Type B pancreatic cell (in vitro differentiated cells): Measurements from ENCODE around the gene SLFN12L. TPM values are rescaled to one million over a fixed set of nuclear protein-coding genes. Genes with fewer than 3 reads are reported as not detected.
"Not testable (repeated sequence)": the region's sequence is repeated elsewhere in the genome, so short reads cannot be mapped to it uniquely, and the experiment has no call there.

Experiments used
- DNase-seq: peaks from one replicate; pipeline ENCODE4 v3.0.0; 2021; ENCODE audit warnings: mixed read lengths; ENCODE audit not compliant: unreplicated experiment; ENCODE audit errors: extremely low spot score
- H3K27ac Mint-ChIP-seq: 2 replicates; pipeline ENCODE4 v1.8.0; 2021; ENCODE audit warnings: mild to moderate bottlenecking, mixed read lengths
- H3K27me3 Mint-ChIP-seq: 2 replicates; pipeline ENCODE4 v1.8.0; 2021; ENCODE audit warnings: mixed read lengths
- H3K36me3 Mint-ChIP-seq: 2 replicates; pipeline ENCODE4 v1.8.0; 2021; ENCODE audit warnings: mixed read lengths
- H3K4me1 Mint-ChIP-seq: one replicate; pipeline ENCODE4 v1.8.0; 2021; ENCODE audit warnings: mixed read lengths; ENCODE audit not compliant: unreplicated experiment
- H3K4me3 Mint-ChIP-seq: 2 replicates; pipeline ENCODE4 v1.8.0; 2021; ENCODE audit warnings: mild to moderate bottlenecking, mixed read lengths
- H3K9me3 Mint-ChIP-seq: 2 replicates; pipeline ENCODE4 v1.8.0; 2021; ENCODE audit warnings: mixed read lengths
- total RNA-seq: library from RNA; stranded (reverse); gene quantifications from 2 replicates; pipeline ENCODE4 v1.2.1, GENCODE V29; 2021; ENCODE audit warnings: low replicate concordance
- TF ChIP-seq, protein P1 (sequence below): fragments of 200-600 bp; sonication (generic); conservative IDR thresholded peaks from 2 replicates; pipeline ENCODE4 v1.5.0; 2021; ENCODE audit warnings: antibody characterized with exemption, mild to moderate bottlenecking

SLFN12L gene
- total RNA-seq, 1 donor from 2014 or later: not detected

DNA sequence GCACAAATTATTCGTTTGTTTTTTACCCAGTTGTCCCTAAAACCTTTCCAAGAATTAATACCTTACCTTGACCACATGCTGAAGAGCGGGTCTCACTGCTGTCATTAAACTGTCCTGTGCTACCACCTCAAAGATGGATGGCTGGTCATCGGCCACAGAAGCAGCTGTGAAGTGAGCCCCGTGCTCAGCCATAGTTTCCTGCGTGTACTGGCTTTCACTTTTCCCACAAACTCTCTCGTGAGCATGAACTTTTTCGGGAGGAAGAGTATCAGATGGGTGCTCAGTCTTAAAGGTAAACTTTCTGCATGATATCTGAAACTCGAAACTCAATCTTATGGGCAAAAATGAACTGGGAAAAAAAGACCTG, 40.3 kb upstream of the SLFN12L start:
- peak overlapping the region; percentile 90 for H3K27ac Mint-ChIP-seq
- TF ChIP-seq, protein P1, sequence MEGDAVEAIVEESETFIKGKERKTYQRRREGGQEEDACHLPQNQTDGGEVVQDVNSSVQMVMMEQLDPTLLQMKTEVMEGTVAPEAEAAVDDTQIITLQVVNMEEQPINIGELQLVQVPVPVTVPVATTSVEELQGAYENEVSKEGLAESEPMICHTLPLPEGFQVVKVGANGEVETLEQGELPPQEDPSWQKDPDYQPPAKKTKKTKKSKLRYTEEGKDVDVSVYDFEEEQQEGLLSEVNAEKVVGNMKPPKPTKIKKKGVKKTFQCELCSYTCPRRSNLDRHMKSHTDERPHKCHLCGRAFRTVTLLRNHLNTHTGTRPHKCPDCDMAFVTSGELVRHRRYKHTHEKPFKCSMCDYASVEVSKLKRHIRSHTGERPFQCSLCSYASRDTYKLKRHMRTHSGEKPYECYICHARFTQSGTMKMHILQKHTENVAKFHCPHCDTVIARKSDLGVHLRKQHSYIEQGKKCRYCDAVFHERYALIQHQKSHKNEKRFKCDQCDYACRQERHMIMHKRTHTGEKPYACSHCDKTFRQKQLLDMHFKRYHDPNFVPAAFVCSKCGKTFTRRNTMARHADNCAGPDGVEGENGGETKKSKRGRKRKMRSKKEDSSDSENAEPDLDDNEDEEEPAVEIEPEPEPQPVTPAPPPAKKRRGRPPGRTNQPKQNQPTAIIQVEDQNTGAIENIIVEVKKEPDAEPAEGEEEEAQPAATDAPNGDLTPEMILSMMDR: no peak

DNA sequence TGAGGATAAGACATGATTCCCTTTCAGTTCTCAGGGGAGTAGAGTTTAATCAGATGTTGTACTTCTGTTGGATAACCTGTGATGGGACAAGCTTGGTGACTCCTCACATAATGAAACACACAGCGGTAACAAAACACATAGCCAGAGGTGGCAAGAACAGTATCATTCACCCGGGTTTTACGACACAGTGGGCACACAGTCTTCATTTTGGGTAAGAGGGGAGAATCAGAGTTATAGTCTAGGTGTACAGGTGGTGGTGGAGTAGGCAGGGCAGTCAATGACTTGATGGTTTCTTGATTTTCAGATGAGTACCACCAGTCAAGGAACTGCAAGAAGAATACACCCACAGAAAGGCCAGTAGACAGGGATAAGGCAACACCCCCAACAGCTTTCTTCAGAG, 38.3 kb upstream of the SLFN12L start:
- peaks cover 5% of the 10 kb centered on the region for H3K36me3 Mint-ChIP-seq
- H3K4me1 Mint-ChIP-seq: peaks cover 17% of the 10 kb centered on the region
- H3K27ac Mint-ChIP-seq: peak overlapping the region; percentile 37

More for the DNA sequence above, 40.3 kb upstream of the SLFN12L start:
- Mint-ChIP-seq H3K4me3 (peak overlapping the region; percentile 97), H3K9me3 (no peaks in the 10 kb centered on the region), H3K36me3 (peaks cover 5% of the 10 kb centered on the region), H3K4me1 (peaks cover 17% of the 10 kb centered on the region), H3K27me3 (peaks cover 3% of the 10 kb centered on the region)
- DNase-seq: no peak

DNA sequence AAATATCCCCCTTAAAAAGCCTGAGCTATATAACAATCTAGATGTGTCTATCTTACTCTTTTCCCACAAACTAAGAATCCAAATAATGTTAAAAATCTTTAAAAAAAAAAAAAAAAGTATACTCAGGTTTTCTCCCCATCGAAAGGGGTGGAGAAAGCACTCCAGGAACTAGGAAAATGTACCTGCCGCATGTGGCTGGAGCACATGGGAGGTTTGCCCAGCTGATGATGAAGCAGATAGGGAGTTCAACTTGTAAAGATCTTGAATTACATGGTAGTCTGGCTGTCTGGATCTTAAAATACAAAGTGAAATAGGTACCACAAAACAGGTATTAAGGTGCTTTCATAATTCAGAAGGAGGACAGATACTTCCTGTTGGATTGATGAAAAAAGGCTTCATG, 31.9 kb upstream of the SLFN12L start:
- peak overlapping the region; percentile 50 for H3K27ac Mint-ChIP-seq
- H3K36me3 Mint-ChIP-seq: peaks cover 7% of the 10 kb centered on the region
- H3K9me3 Mint-ChIP-seq: no peaks in the 10 kb centered on the region
- H3K4me1 Mint-ChIP-seq: peaks cover 23% of the 10 kb centered on the region
- TF ChIP-seq, protein P1: no peak
- H3K4me3 Mint-ChIP-seq: peak overlapping the region; percentile 75
- peaks cover 24% of the 10 kb centered on the region for H3K27me3 Mint-ChIP-seq
- no peak for DNase-seq

More for the DNA sequence above, 38.3 kb upstream of the SLFN12L start:
- Mint-ChIP-seq H3K9me3 (no peaks in the 10 kb centered on the region), H3K27me3 (no peaks in the 10 kb centered on the region), H3K4me3 (peak overlapping the region; percentile 59)
- TF ChIP-seq, protein P1: no peak
- no peak for DNase-seq

DNA sequence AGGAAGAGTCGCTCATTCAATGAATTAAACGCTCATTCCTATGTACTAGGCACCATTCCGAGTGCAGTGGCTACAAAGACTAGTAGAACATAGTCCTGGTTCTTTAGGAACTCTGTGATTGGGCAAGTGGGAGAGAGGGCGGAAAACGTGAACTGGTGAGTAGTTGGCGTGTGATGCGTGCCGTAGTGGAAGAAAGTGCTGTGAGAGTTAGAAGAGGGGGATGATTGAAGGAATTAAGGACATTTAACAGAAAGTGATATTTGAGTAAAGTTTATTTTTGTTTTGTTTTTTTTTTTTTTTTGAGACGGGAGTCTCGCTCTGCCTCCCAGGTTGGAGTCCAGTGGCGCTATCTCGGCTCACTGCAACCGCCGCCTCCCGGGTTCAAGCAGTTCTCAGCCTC, 31.1 kb upstream of the SLFN12L start:
- TF ChIP-seq, protein P1: no peak
- Mint-ChIP-seq H3K9me3 (no peaks in the 10 kb centered on the region), H3K36me3 (peaks cover 7% of the 10 kb centered on the region), H3K4me1 (peaks cover 23% of the 10 kb centered on the region), H3K27me3 (peaks cover 32% of the 10 kb centered on the region), H3K27ac (peak overlapping the region; percentile 93), H3K4me3 (peak overlapping the region; percentile 91)
- no peak for DNase-seq

DNA sequence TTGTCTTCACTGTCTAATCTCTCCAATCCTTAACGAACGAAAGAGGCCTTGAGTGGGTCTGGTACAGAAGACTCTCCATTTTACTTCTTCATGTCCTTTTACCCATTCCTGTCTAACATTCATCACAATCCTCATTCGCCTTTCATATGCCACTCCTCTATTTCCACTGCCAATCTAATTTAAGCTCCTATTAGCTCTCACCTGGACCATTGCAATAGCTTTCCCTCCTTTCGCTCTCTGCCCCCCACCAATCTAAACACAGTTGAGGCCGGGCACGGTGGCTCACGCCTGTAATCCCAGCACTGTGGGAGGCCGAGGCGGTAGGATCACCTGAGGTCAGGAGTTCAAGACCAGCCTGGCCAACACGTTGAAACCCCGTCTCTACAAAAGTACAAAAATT, 29.5 kb upstream of the SLFN12L start:
- DNase-seq: no peak
- TF ChIP-seq, protein P1: no peak
- H3K9me3 Mint-ChIP-seq: no peaks in the 10 kb centered on the region
- peak overlapping the region; percentile 91 for H3K4me3 Mint-ChIP-seq
- peaks cover 38% of the 10 kb centered on the region for H3K27me3 Mint-ChIP-seq
- H3K4me1 Mint-ChIP-seq: peaks cover 23% of the 10 kb centered on the region
- peaks cover 7% of the 10 kb centered on the region for H3K36me3 Mint-ChIP-seq
- H3K27ac Mint-ChIP-seq: peak overlapping the region; percentile 93

DNA sequence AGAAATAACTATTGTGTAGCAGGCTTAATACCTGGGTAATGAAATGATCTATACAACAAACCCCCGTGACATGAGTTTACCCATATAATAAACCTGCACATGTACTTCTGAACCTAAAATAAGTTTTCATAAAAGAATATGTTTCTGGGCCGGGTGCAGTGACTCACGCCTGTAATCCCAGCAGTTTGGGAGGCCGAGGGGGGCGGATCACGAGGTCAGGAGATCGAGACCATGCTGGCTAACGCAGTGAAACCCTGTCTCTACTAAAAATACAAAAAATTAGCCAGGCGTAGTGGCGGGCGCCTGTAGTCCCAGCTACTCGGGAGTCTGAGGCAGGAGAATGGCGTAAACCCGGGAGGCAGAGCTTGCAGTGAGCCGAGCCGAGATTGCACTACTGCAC, 25.7 kb upstream of the SLFN12L start:
- not testable (repeated sequence) for H3K36me3 Mint-ChIP-seq, H3K27ac Mint-ChIP-seq, DNase-seq, H3K9me3 Mint-ChIP-seq, H3K4me3 Mint-ChIP-seq, H3K4me1 Mint-ChIP-seq
- peaks cover 59% of the 10 kb centered on the region for H3K27me3 Mint-ChIP-seq
